GM21515 (cell line): ENCODE data around the gene AGAP1.

ENCODE experiments used
- ATAC-seq: cut with Tn5 transposase; IDR thresholded peaks from one replicate; pipeline ENCODE4 v1.9.1; 2021; ENCODE audit not compliant: unreplicated experiment

The AGAP1 gene

GRCh38 chr2:235703711-235704295 lies 210.0 kb downstream of the AGAP1 start:
- ATAC-seq = no peak

- ATAC-seq = no peak
Observed at GRCh38 chr2:235705296-235705695, 211.5 kb downstream of the AGAP1 start.

- no peak for ATAC-seq
Observed at GRCh38 chr2:235706506-235706905, 212.7 kb downstream of the AGAP1 start.

- no peak for ATAC-seq
Observed at GRCh38 chr2:235707411-235708096, 213.7 kb downstream of the AGAP1 start.

- no peak for ATAC-seq
Observed at GRCh38 chr2:235709124-235709813, 215.4 kb downstream of the AGAP1 start.

GRCh38 chr2:235709969-235710879 lies 216.4 kb downstream of the AGAP1 start:
- no peak for ATAC-seq

GRCh38 chr2:235710933-235711332 lies 217.1 kb downstream of the AGAP1 start:
- ATAC-seq = no peak

GRCh38 chr2:235711527-235711926 lies 217.7 kb downstream of the AGAP1 start:
- no peak for ATAC-seq

- ATAC-seq = no peak
Observed at GRCh38 chr2:235712176-235712575, 218.3 kb downstream of the AGAP1 start.

GRCh38 chr2:235713189-235713588 lies 219.3 kb downstream of the AGAP1 start:
- no peak for ATAC-seq

- no peak for ATAC-seq
Observed at GRCh38 chr2:235715601-235716000, 221.8 kb downstream of the AGAP1 start.

- ATAC-seq = no peak
Observed at GRCh38 chr2:235716875-235717496, 223.1 kb downstream of the AGAP1 start.

- no peak for ATAC-seq
Observed at GRCh38 chr2:235719146-235719942, 225.5 kb downstream of the AGAP1 start.

GRCh38 chr2:235721625-235722024 lies 227.8 kb downstream of the AGAP1 start:
- ATAC-seq = no peak

- ATAC-seq = no peak
Observed at GRCh38 chr2:235722869-235723268, 229.0 kb downstream of the AGAP1 start.

- ATAC-seq = no peak
Observed at GRCh38 chr2:235723371-235723770, 229.5 kb downstream of the AGAP1 start.

GRCh38 chr2:235723811-235724465 lies 230.1 kb downstream of the AGAP1 start:
- ATAC-seq = no peak

GRCh38 chr2:235725016-235725489 lies 231.2 kb downstream of the AGAP1 start:
- ATAC-seq = no peak

GRCh38 chr2:235725841-235726240 lies 232.0 kb downstream of the AGAP1 start:
- ATAC-seq = no peak
